Measurements from ENCODE around the gene PROX2. TPM values are rescaled to one million over a fixed set of nuclear protein-coding genes. Genes with fewer than 3 reads are reported as not detected.

The PROX2 gene
- total and polyA plus RNA-seq, 11 donors, result not detected

DNA sequence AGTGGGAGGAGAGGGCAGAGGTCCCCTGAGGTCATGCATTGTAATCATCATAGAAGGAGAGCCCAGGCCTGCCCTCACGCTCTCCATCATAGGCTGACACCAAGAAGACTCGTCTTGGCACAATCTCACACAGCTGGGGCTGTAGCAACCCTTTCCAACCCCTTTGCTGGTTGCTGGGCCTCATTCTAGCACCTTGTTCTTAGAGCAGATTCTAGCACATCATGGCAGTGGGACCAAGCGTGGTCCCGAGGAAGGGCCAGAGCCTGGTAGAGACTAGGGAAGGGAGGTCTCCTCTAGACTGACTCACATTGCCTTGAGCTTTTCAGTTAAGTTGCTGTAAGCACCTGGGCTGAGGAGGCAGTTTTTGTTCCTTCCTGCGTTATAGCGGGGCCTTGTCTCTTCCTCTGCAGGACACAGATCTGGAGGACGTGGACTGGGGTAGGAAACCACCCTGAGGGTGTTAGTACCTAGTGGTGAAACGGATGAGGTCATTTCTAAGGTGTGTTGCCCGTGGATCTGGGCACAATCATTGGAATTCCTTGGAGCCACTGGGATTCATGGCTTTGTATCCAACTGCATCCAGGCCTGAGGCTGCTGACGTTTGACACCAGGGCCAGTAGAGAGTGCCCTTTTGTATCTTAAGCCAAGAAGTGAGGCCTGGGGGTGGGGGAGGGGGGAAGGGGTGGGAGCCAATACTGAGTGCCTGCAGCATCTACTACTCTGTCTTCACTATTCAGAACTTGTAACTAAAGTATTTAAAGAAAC is 27.2 kb upstream of the PROX2 start:
- peaks cover 3 to 74% (median 67%) of the 10 kb centered on the region in 9 donors for H3K36me3 ChIP-seq
- TF ChIP-seq CTCF (IDR thresholded peaks at IDR 0.05), result no peak
- TF ChIP-seq POLR2A (IDR thresholded peaks at IDR 0.05), result no peak
- intact Hi-C loops (cut with DNase I), result no loop called here
- 59 to 67% (median 65%) methylated on average over 7 to 10 of the region's 10 CpGs for WGBS, 4 donors
- H3K4me3 ChIP-seq, result no peak overlapping the region
- no peaks in the 10 kb centered on the region for H3K27me3 ChIP-seq
- no peaks in the 10 kb centered on the region for H3K9me3 ChIP-seq
- no peak overlapping the region for H3K27ac ChIP-seq
- DNase-seq, result no peak
- peaks cover 11 to 41% (median 29%) of the 10 kb centered on the region in 12 donors for H3K4me1 ChIP-seq
- no peak for ATAC-seq

DNA sequence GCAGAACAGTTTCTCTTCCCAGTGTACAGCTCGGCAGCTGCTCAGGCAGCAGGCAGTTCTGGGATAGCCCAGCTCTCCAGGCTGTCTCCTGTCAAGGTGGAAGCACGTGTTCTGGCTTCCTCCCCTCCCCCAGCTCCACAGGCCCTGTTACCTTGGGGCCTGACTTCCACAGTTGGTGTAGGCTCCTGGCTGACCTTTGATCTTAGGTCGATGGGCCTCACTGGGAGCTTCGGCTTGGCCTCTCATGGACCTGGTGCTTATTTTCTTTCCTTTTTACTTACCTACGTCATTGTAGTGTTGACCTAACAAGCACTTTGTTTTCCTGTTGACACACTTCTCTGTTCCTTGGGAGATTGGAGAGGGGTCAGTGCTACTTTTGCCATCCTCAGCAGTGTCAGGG is 22.7 kb upstream of the PROX2 start:
- no peaks in the 10 kb centered on the region for H3K9me3 ChIP-seq
- H3K27ac ChIP-seq, result peak overlapping the region in 4 of 12 donors; percentile 7 to 62 (median 20)
- ATAC-seq (no peak), DNase-seq (no peak)
- peaks cover 6 to 100% (median 97%) of the 10 kb centered on the region in 9 donors for H3K36me3 ChIP-seq
- TF ChIP-seq CTCF (IDR thresholded peaks at IDR 0.05) (no peak), POLR2A (IDR thresholded peaks at IDR 0.05) (no peak)
- peaks cover 0 to 22% (median 6%) of the 10 kb centered on the region in 12 donors for H3K4me1 ChIP-seq
- H3K4me3 ChIP-seq, result no peak overlapping the region
- no peaks in the 10 kb centered on the region for H3K27me3 ChIP-seq
- 70 to 81% (median 79%) methylated on average over 5 of the region's 5 CpGs for WGBS, 4 donors
- intact Hi-C loops (cut with DNase I), result no loop called here

- Histone ChIP-seq H3K36me3 (peaks cover 6 to 100% (median 99%) of the 10 kb centered on the region in 9 donors), H3K4me1 (peaks cover 0 to 22% (median 6%) of the 10 kb centered on the region in 12 donors), H3K27me3 (no peaks in the 10 kb centered on the region), H3K9me3 (no peaks in the 10 kb centered on the region), H3K27ac (peak overlapping the region in 5 of 12 donors; percentile 7 to 62 (median 20)), H3K4me3 (no peak overlapping the region)
- intact Hi-C loops (cut with DNase I), result no loop called here
- TF ChIP-seq CTCF (IDR thresholded peaks at IDR 0.05), result no peak
- no peak for TF ChIP-seq POLR2A (IDR thresholded peaks at IDR 0.05)
- DNase-seq (no peak), ATAC-seq (no peak)
- WGBS, 4 donors, result 87 to 97% (median 93%) methylated on average over 2 of the region's 2 CpGs
Observed at GRCh38 chr14:74898083-74898482, 22.1 kb upstream of the PROX2 start.

DNA sequence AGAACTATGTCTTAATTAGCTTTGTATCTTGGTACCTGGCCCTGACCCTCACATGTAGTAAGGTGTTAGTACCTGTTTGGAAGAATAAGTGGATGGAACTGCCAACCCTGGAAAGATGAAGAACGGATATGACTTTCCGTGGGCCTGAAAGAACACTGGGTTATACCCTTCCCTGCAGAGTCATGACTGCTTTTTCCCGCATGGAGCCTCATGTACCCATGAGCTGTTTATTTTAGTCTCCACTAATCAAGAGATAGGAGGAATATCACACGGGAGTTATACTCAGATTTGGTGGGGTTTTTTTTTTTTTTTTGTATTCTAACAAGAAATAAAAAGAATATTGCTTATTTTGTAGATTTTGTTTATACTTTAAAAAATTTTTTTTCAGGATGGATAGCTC is 21.7 kb upstream of the PROX2 start:
- Histone ChIP-seq H3K9me3 (no peaks in the 10 kb centered on the region), H3K4me1 (peaks cover 0 to 22% (median 6%) of the 10 kb centered on the region in 12 donors), H3K27ac (peak overlapping the region in 7 of 12 donors; percentile 1 to 62 (median 20)), H3K36me3 (peaks cover 4 to 100% (median 99%) of the 10 kb centered on the region in 9 donors), H3K27me3 (no peaks in the 10 kb centered on the region), H3K4me3 (no peak overlapping the region)
- DNase-seq, result no peak
- 44 to 60% (median 47%) methylated on average over 4 of the region's 4 CpGs for WGBS, 4 donors
- intact Hi-C loops (cut with DNase I), result no loop called here
- TF ChIP-seq POLR2A (IDR thresholded peaks at IDR 0.05), result no peak
- no peak for TF ChIP-seq CTCF (IDR thresholded peaks at IDR 0.05)
- ATAC-seq, result peak; percentile 42 to 74 (median 60)

Data from heart left ventricle (tissue), 16 donors.